ENCODE measurements around the gene MARCHF4.

- TF ChIP-seq CTCF (IDR thresholded peaks at IDR 0.05), result no peak
- no peak for TF ChIP-seq POLR2A (IDR thresholded peaks at IDR 0.05)
Measured at GRCh38 chr2:216365518-216365917, 6.8 kb downstream of the MARCHF4 start.
